Calu3 (cell line): ENCODE measurements around the gene SH3BP2. TPM values are rescaled to one million over a fixed set of nuclear protein-coding genes. Genes with fewer than 3 reads are reported as not detected.

Source experiments
- BruUV-seq: library from RNA; stranded (reverse); fragments of 400-500 nt; replicated peaks from 2 replicates; lab custom pipeline; 2021; lab: Mats Ljungman, UMichigan
- CTCF ChIA-PET: fragments of 300-600 bp; sonication (Branson Sonifier 250); formaldehyde crosslinking; loops from one replicate; lab custom pipeline; 2022; ENCODE audit warnings: antibody characterized with exemption; lab: Charles Lee
- DNase-seq: peaks from one replicate; pipeline ENCODE4 v3.0.0; 2022
- H3K27ac Mint-ChIP-seq: one replicate; pipeline ENCODE4 v1.8.0; 2022; ENCODE audit warnings: mixed read lengths; ENCODE audit not compliant: unreplicated experiment
- H3K27me3 Mint-ChIP-seq: one replicate; pipeline ENCODE4 v1.8.0; 2022; ENCODE audit warnings: mixed read lengths; ENCODE audit not compliant: unreplicated experiment
- H3K36me3 Mint-ChIP-seq: one replicate; pipeline ENCODE4 v1.8.0; 2022; ENCODE audit warnings: mild to moderate bottlenecking, moderate library complexity, mixed read lengths; ENCODE audit not compliant: insufficient read depth, unreplicated experiment
- H3K4me1 Mint-ChIP-seq: one replicate; pipeline ENCODE4 v1.8.0; 2022; ENCODE audit warnings: mild to moderate bottlenecking, low read depth, mixed read lengths; ENCODE audit not compliant: unreplicated experiment
- H3K4me3 Mint-ChIP-seq: one replicate; pipeline ENCODE4 v1.8.0; 2022; ENCODE audit warnings: mild to moderate bottlenecking, low read depth, moderate library complexity, mixed read lengths; ENCODE audit not compliant: unreplicated experiment
- H3K9me3 Mint-ChIP-seq: one replicate; pipeline ENCODE4 v1.8.0; 2022; ENCODE audit warnings: low read depth, mixed read lengths; ENCODE audit not compliant: unreplicated experiment
- intact Hi-C: fragments of 100-400 bp; cut with micrococcal nuclease; formaldehyde crosslinking; loops from one replicate; pipeline ENCODE4 v1.10.0; 2022; ENCODE audit not compliant: unreplicated experiment
- total RNA-seq: library from RNA; stranded (reverse); gene quantifications from 2 replicates; pipeline ENCODE4 v1.2.3, GENCODE V29; 2022
- TF ChIP-seq, protein P1 (sequence below): fragments of 200-600 bp; IDR thresholded peaks from one replicate; pipeline ENCODE4 v1.8.0; 2022; ENCODE audit warnings: antibody characterized with exemption; ENCODE audit not compliant: unreplicated experiment

The SH3BP2 gene
- total RNA-seq, 1 experiment from 2014 or later: 22.7 TPM

DNA sequence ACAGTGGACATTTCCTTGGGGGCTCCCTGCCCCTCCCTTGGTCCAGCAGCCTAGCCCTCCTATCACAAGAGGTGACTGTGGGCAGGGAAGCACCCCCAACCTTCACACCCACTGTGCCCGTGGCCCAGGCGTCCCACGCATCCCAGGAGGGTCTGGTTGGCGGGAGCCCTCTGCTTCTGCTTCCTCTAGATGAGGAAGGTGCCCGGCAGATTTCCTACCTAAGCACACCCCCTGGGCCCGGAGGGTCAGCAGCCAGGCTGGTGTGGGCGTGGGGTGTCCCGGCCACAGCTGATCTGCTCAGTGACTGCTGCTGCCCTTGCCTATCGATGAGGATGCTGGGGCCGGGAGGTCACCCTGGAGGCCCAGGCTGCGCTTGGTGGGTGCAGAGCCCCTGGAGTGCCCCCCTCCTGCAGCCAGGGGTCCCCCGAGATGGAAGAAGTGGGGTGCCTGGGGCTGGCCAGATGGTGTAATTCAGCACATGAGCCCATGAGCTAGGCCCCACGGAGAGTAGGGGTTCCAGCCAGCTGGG lies 12.2 kb downstream of the SH3BP2 start:
- H3K36me3 Mint-ChIP-seq: peaks cover 7% of the 10 kb centered on the region
- peak overlapping the region; percentile 60 for H3K27ac Mint-ChIP-seq
- no TSS peak for BruUV-seq

GRCh38 chr4:2805712-2806389 lies 13.0 kb downstream of the SH3BP2 start:
- intact Hi-C loops: no loop called here
- H3K9me3 Mint-ChIP-seq: no peaks in the 10 kb centered on the region
- DNase-seq: peak; percentile 68
- BruUV-seq: no TSS peak
- TF ChIP-seq, protein P1, sequence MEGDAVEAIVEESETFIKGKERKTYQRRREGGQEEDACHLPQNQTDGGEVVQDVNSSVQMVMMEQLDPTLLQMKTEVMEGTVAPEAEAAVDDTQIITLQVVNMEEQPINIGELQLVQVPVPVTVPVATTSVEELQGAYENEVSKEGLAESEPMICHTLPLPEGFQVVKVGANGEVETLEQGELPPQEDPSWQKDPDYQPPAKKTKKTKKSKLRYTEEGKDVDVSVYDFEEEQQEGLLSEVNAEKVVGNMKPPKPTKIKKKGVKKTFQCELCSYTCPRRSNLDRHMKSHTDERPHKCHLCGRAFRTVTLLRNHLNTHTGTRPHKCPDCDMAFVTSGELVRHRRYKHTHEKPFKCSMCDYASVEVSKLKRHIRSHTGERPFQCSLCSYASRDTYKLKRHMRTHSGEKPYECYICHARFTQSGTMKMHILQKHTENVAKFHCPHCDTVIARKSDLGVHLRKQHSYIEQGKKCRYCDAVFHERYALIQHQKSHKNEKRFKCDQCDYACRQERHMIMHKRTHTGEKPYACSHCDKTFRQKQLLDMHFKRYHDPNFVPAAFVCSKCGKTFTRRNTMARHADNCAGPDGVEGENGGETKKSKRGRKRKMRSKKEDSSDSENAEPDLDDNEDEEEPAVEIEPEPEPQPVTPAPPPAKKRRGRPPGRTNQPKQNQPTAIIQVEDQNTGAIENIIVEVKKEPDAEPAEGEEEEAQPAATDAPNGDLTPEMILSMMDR: no peak
- H3K4me1 Mint-ChIP-seq: peaks cover 40% of the 10 kb centered on the region
- peak overlapping the region; percentile 36 for H3K4me3 Mint-ChIP-seq
- CTCF ChIA-PET: no interaction called here
- H3K36me3 Mint-ChIP-seq: peaks cover 7% of the 10 kb centered on the region
- no peaks in the 10 kb centered on the region for H3K27me3 Mint-ChIP-seq
- H3K27ac Mint-ChIP-seq: peak overlapping the region; percentile 60

More for the DNA sequence above, 12.2 kb downstream of the SH3BP2 start:
- Mint-ChIP-seq H3K4me3 (peak overlapping the region; percentile 36), H3K9me3 (no peaks in the 10 kb centered on the region), H3K4me1 (peaks cover 40% of the 10 kb centered on the region), H3K27me3 (no peaks in the 10 kb centered on the region)
- CTCF ChIA-PET: no interaction called here
- TF ChIP-seq, protein P1: no peak
- intact Hi-C loops: no loop called here
- no peak for DNase-seq

DNA sequence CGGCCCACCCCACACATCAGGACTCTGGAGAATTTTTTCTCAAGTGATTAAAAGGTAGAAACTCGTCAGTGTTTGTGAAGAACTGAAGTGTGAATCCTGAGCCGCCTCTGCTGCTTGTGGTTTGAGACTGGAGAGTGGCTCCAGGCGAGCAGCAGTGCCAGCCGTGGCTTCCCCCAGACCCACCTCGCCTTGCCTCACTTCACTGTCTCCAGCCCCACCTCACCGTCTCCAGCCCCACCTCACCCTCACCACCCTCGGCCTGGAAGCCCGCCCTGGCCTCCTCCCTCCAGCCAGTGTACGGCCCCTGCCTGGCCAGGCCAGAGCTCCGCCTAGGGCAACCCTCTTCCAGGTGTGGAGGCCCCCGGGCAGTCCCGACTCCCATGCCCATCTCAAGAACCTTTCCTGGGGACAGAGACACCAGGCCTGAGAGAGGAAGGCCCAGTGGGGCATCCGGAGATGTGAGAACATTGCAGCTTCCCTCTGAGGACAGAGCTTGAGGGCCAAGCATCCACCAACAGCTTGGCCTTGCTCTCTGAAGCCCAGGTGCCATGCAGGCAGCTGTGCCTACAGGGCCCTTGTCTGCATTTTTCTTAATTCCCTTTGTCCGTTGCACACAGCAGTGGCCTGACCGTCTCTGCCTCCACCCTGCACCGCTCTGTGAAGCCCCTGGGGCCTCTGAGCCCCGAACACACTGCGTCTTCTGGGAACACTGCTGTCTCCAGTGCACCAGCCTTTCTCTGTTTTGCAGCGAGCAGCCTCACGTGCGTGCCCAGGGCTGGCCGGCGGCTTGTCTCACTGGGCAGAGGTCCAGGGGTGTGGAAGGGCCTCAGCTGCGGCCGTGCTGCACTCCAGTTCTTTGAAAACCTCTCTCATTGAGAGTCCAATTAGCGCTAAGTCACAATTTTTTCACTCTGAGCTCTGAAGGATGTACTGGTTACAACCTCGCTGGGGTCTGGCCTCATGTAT lies 13.8 kb downstream of the SH3BP2 start:
- peaks cover 33% of the 10 kb centered on the region for H3K4me1 Mint-ChIP-seq
- CTCF ChIA-PET: no interaction called here
- TF ChIP-seq, protein P1: no peak
- H3K27me3 Mint-ChIP-seq: no peaks in the 10 kb centered on the region
- H3K4me3 Mint-ChIP-seq: no peak overlapping the region
- H3K27ac Mint-ChIP-seq: no peak overlapping the region
- H3K36me3 Mint-ChIP-seq: no peaks in the 10 kb centered on the region
- intact Hi-C loops: no loop called here
- BruUV-seq: no TSS peak
- no peak for DNase-seq
- H3K9me3 Mint-ChIP-seq: no peaks in the 10 kb centered on the region

GRCh38 chr4:2807571-2807970 lies 14.7 kb downstream of the SH3BP2 start:
- no TSS peak for BruUV-seq
- TF ChIP-seq, protein P1: no peak
- Mint-ChIP-seq H3K27me3 (no peaks in the 10 kb centered on the region), H3K4me1 (peaks cover 25% of the 10 kb centered on the region), H3K4me3 (no peak overlapping the region), H3K9me3 (no peaks in the 10 kb centered on the region), H3K27ac (no peak overlapping the region), H3K36me3 (no peaks in the 10 kb centered on the region)
- DNase-seq: no peak
- intact Hi-C loops: no loop called here
- CTCF ChIA-PET: no interaction called here
